Fibroblast of skin of abdomen (primary cell): ENCODE measurements around the gene CYB561D1.
A peak's percentile ranks its signal among the peaks of the same experiment; 100 is the strongest.

Experiments used
- DNase-seq: peaks from one replicate; pipeline ENCODE4 v3.0.0-alpha.2; 2013

CYB561D1 gene

DNA sequence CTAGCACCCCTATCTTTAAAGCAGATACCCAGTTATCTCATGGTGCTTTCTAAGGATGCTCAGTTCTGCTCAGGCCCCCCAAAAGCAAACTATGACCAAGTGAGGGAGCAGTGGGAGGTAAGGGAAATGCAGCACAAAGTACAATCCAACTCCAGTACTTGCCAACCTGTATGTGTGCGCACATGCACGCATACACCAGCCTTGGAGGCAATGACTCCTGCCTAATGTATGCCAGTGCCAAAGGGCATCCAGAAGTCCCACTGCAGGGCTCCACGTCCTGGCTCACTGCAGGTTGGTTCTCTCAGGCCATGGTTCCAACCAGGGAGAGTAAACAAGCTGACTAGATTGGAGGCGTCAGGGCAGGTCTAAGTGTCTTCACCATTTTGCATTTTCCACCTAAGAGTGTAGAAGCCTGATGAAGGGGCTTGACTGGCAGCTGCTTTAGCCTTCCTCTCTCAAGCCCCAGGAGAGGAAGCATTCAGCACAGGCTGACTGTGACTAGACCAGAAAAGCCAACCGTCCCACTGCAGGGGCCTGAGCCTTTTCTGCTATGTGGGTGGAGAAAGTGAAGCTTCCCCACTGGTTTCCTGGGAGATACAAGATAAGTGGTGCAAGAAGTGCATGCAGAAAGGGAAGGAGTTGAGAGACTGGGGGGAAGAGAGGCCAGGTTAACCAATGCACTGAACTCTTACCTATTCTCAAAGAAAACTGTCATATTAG is 7.9 kb downstream of the CYB561D1 start:
- DNase-seq = no peak

DNA sequence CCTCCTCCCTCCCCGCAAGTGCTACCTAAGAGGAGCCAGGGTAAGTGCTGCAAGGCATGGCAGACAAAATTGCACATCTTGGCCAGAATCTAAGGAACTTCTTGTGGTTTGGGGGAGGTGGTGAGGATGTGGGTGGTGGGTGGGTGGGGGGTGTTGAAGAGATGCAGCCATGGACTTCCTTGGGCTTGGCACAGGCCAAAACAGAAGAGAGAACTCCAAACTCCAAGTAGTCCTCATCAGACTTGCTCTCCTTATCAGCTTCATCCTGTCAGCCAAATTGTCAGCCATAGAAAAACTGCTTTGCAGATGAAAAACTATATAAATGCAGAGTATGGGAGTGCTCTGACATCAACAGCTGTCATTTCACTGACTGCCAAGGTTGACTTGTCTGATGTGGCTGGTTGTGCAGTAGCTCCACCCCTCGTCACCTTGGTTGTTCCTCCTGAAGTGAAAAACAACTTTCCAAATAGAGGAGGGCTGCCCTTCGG is 8.5 kb downstream of the CYB561D1 start:
- DNase-seq = no peak

GRCh38 chr1:109503935-109504334 is 10.0 kb downstream of the CYB561D1 start:
- DNase-seq = no peak

- no peak for DNase-seq
Measured at GRCh38 chr1:109504974-109505373, 11.1 kb downstream of the CYB561D1 start.

DNA sequence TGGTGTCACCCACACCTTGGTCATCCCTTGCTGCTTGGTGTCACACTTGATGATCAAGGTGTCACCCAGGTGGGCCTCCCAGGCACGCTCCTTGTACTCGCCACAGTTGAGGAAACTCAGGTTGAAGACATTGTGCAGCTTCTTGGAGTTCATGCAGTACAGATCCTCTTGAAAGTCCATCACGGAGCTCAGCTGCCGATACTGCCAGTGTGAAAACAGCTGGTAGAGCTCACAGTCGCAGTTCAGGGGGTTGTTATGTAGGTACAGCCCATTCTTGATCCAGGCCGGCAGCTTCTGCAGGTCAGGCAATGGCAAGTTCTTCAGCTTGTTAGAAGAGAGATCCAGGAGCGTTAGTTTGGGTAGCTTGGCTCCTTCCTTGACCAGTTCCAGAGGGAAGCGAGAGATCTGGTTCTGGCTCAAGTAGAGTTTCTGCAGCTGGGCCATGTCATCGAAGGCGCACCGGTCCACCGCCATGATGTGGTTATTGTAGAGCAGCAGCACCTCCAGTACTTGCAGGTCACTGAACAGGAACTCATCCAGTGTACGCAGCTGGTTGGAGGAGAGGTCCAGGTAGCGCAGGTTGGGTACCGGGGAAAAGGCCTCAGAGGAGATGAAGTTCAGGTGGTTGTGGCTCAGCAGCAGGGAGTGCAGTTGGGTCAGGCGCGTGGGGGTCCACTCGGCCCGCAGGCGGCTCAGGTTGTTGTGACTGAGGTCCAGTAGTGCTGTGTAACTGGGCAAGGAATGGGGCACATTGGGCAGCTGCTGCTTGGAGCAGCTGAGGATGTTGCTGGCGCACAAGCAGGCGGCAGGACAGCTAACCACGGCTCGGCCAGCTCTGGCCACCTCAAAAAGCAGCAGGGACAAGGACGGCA is 14.3 kb downstream of the CYB561D1 start:
- no peak for DNase-seq

DNA sequence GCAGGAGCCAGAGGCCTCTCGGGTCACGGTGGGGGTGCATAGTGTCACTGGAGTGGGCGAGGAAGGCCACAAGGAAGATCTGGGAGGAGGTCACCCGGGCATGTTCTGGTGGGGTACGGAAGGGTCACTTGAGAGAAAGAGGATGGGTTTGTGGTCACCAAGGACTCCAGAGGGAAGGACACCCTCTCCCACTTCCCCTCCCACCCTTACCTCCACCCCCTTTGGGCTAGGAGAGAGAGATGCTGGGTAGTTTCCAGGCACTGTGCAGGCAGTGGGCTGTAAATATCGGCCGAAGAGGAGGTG is 14.9 kb downstream of the CYB561D1 start:
- DNase-seq = no peak

DNA sequence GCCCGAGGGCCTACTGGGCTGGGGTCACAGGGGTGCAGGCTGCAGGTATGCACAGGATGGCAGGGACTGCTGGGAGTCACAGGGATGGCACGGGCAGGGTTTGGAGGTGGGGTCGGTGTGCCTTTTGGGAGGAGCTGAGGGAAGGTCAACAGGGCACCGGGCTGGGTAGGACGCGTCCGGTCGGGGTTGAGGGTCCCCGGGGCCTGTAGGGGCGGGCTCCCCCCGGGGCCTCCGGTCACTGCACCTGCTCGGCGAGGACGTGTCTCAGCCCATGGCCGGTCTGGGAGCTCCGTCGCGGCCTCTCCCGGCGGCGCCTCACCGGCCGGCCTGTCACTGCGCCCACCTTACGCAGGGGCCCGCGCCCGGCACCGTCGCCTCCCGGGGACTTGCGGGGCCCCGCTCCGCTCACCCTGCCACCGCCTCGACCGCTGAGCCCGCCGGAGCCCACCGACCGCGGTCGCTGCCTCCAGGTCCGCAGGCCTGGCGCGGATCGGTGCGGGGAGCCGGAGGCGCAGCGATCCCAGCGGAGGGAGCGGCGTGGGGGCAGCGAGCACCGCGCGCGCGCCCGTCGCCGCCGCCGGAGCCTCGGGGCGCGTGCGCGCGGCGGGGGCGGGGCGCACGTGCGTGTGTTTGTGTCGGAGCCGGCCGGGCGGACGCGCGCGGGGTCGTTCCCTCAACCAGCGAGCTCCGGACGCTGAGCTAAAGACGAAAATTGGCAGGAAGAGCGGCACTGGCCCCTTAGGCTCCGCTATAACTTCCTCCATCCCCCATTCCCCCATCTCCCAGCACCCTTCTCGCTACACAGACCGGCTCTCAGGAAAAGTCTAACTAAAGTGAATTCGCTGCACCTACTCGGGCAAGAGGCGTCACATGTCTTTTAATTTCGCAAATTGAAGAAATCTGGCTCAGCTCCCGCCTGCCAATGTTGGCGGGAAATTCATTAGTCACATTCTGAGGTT is 15.6 kb downstream of the CYB561D1 start, which contains the start of gene AMIGO1:
TSS of gene AMIGO1 (minus strand) at position 552 of the 959 bp plus-strand sequence. CDS start 815 bp downstream, outside the sequence.
- DNase-seq = peak; percentile 54

- DNase-seq = no peak
Measured at GRCh38 chr1:109513110-109513710, 19.3 kb downstream of the CYB561D1 start.

- DNase-seq = no peak
Measured at GRCh38 chr1:109514846-109515245, 21.0 kb downstream of the CYB561D1 start.

DNA sequence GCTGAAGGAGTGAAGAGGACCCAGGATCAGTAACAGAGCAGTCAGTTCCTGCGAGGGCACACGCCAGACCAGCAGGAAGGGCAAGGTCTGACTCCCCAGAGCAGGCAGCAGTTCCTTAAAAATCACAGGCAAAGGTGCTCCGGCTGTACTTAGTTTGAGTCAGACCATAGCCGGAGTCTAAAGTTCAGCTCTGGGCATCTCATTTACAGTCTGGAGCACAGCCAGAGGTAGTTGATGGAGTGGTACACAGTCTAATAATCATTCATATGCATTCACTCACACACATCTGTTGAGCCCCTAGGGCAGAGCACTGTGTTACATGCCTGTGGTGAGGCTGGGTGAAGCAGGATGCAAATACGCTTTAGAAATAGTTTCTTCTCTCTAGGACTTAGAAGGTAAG is 23.0 kb downstream of the CYB561D1 start:
- DNase-seq = peak; percentile 58

- DNase-seq = no peak
Measured at GRCh38 chr1:109517337-109517736, 23.4 kb downstream of the CYB561D1 start.

DNA sequence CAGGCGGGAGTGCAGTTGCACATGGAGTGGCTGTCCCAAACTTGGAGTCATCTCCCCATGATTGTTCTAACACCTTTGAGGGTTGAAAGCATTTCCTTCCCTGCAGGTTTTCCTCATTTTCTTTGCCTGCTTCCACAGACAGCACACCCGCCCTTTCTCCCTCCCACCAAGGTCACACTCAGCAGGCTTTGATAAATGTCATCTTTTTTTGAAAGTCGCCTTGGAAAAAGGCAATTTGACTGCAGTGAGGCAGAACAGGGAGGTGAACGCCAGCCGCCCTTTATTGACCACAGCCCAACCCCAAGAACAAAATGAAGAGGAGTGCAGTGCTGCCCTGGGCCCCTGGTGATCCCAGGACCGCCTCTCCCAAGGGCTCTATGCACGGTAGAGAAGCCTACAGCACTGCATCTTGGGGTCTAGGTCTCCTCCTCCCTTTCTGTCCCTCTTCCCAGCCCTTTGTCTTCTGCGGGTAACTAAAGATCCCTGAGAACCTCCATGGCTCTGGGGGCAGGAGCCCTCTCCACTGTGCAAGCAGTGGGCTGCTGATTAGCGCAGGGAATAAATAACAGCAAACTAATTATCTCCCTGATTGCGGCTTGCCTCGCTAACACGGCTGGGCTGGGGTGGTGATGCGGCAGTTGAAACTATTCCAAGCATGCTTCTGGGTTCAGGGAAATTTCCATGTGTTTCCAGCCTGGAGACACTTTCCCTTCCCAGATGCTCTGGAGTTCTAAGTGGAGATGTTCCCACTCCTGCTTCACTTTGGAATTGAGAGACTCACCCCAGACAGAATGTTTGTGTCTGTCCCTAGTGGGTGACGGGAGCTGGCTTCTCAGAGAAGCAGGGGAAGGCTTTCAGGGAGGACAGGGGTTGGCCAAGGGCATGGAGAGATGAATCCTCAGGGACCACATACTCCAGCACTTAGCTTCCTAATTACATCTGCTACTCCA is 27.4 kb downstream of the CYB561D1 start:
- no peak for DNase-seq

DNA sequence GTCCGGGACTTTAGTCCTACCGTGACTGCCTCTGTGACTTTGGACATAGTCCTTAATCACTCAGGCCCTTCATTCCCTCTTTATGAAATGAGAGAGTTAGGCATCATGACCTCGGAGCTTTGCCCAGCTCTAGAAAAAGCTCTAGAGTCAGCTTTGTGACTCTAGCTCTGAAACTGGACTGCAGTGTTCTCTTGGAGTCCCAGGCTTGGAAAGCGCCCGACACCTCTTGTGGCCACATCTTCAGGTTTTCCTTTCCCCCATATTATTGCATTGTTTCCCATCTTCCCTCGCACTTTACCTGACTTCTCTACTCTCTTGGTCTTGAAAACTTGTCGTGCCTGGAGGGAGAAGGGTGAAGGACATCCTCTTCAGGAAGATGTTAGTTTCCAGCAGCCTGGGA is 28.1 kb downstream of the CYB561D1 start:
- DNase-seq = no peak

GRCh38 chr1:109523706-109524105 is 29.8 kb downstream of the CYB561D1 start:
- DNase-seq = no peak

DNA sequence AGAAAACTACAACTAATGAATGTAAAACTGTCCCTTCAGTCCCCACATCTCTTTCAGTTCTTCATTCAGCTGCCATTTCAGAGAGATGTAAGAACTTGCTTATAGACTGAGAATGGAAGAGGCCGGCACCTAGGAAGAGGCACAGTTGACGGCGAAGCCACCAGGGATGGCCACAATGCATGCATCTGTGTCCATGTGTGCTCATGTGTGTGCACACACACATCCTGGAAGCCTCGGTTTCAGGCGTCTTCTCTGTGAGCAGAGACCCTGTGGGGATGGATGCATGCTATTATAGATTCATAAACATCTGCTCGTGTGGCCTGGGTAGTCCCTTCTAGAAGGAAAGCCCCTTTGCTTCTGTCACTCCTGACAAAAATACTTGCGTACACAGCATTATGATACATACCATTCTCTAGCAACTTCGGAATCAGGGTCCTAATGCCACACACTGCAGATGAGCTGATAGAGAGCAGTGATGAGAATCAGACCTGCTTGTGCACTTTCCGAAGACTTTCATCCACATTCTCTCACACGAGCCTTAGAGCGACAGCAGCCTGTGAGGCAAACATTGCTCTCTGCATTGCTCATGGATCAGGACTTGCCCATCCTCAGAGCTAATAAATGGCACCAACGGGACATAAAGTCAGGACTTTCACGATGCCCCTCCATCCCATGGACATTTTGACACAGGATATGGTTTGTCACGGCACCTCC is 33.4 kb downstream of the CYB561D1 start:
- DNase-seq = no peak

DNA sequence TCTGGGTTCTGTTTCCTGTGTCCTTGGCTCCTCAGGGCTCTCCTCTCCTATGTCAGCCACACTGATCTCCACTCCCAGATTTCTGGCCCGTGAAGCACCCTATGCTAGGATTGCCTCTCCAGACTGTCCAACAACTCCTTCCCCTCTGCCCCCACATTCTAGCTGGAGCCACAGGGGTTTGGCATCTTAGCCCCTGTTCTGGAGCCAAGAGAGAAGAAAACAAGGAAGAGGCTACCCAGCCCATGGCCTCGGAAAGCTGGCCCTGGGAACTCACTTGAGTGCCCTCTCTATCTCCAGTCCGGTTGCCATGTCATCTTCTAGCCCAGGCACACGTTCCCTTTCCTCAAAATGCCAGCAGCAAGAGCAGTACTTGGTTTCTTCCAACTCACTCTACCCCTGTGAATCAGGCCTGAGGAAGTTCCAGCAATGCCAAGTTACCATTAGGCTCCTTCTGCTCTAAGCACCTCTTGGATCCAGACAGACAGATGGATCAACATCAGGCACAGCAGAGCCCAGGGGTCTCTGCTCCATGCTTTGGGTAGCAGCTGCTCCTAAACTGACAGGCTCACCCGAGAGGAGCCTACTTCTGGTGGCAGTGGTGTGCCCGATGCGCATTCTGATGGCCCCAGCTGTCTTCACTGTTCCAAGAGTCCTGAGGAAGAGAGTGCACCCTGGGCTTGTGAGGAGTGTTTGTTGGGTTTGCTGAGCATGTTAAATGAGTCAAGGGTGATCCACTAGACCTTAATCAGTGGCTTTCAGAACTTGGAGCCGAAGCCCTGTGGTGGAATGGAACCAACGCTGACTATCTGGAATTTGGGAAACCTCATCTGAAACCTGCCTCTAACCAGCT is 34.2 kb downstream of the CYB561D1 start:
- no peak for DNase-seq

- no peak for DNase-seq
Measured at GRCh38 chr1:109528712-109529111, 34.8 kb downstream of the CYB561D1 start.

DNA sequence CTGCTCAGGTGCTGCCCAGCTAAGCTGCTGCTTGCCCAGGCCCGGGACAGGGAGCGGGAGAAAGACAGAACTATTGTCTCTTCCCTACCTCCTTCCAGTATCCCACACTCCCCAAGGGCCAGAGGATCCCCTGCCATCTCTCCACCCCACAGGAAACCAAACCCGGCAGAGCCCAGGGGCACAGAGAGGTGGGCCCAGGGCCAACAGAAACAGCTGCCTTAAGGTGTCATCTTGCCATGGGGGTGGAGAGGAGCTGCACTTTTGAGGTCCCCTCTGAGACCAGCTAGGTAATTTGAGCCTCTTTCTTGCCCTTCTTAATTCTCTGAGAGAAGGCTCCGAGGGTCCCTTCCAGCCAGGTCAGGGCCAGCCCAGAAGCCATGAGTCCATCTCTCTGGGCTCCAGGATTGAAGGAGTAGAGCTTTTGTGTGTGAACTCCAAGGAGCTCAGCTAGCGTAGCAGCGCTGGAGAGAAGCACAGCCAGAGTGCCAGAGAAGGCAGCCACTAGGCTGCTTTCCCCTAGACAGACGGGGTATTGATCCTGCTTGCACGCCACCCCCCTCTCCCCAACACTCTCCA is 36.1 kb downstream of the CYB561D1 start:
- no peak for DNase-seq
